Keratinocyte (primary cell): Measurements from ENCODE around the gene FFAR4. TPM values are rescaled to one million over a fixed set of nuclear protein-coding genes. Genes with fewer than 3 reads are reported as not detected.

Experiments
- DNase-seq: peaks from one replicate; pipeline ENCODE4 v3.0.0-alpha.2; 2011; ENCODE audit warnings: low read depth, missing footprints, low spot score
- FAIRE-seq: peaks from 2 replicates; lab custom pipeline; 2011; peaks lifted over from hg19 to GRCh38; lab: Jason Lieb, UNC
- H2AFZ ChIP-seq: 2 replicates; pipeline ENCODE4 v1.6.0; 2012; ENCODE audit warnings: low read length, control low read depth, inconsistent platforms; ENCODE audit not compliant: control insufficient read depth
- H3K27ac ChIP-seq: 2 replicates; pipeline ENCODE4 v1.5.1; 2011; ENCODE audit warnings: low read length; ENCODE audit not compliant: control insufficient read depth, insufficient read depth
- H3K27me3 ChIP-seq: 3 replicates; pipeline ENCODE4 v1.6.0; 2011; ENCODE audit warnings: low read length; ENCODE audit not compliant: control insufficient read depth, insufficient read depth; ENCODE audit errors: extremely low read depth
- H3K36me3 ChIP-seq, 2 experiments: 2 replicates in 1 of 2; 3 replicates in 1 of 2; pipeline ENCODE4 v1.5.1; 2011; ENCODE audit warnings: low read length in 2 of 2, mild to moderate bottlenecking in 1 of 2; ENCODE audit not compliant: control insufficient read depth in 2 of 2, insufficient read depth in 2 of 2; ENCODE audit errors: extremely low read depth in 1 of 2
- H3K4me1 ChIP-seq: 3 replicates; pipeline ENCODE4 v1.5.1; 2011; ENCODE audit warnings: low read length; ENCODE audit not compliant: control insufficient read depth, insufficient read depth; ENCODE audit errors: extremely low read depth
- H3K4me2 ChIP-seq: 3 replicates; pipeline ENCODE4 v1.6.0; 2011; ENCODE audit warnings: low read depth, low read length; ENCODE audit not compliant: control insufficient read depth, insufficient read depth; ENCODE audit errors: extremely low read depth
- H3K4me3 ChIP-seq, 3 experiments: fragments of 200-600 bp in 1 of 3; sonication (generic) in 1 of 3; 2 replicates in 2 of 3; 3 replicates in 1 of 3; pipeline ENCODE4 v1.5.1; 2011 to 2016; ENCODE audit warnings: low read length in 3 of 3, mild to moderate bottlenecking in 3 of 3, control low read depth in 2 of 3, inconsistent platforms in 1 of 3, low read depth in 1 of 3, mixed read lengths in 1 of 3, mixed run types in 1 of 3, moderate library complexity in 1 of 3; ENCODE audit not compliant: control insufficient read depth in 2 of 3, insufficient read depth in 2 of 3; ENCODE audit errors: extremely low read depth in 1 of 3
- H3K79me2 ChIP-seq: 2 replicates; pipeline ENCODE4 v1.6.0; 2012; ENCODE audit warnings: low read length; ENCODE audit not compliant: control insufficient read depth, insufficient read depth
- H3K9ac ChIP-seq: 3 replicates; pipeline ENCODE4 v1.6.0; 2011; ENCODE audit warnings: low read length; ENCODE audit not compliant: control insufficient read depth, insufficient read depth; ENCODE audit errors: extremely low read depth
- H3K9me1 ChIP-seq: 3 replicates; pipeline ENCODE4 v1.6.0; 2011; ENCODE audit warnings: low read length; ENCODE audit not compliant: control insufficient read depth, insufficient read depth; ENCODE audit errors: extremely low read depth
- H3K9me3 ChIP-seq: 2 replicates; pipeline ENCODE4 v1.5.1; 2012; ENCODE audit warnings: low read depth, low read length; ENCODE audit not compliant: control insufficient read depth
- H4K20me1 ChIP-seq: 3 replicates; pipeline ENCODE4 v1.6.0; 2011; ENCODE audit warnings: low read length; ENCODE audit not compliant: control insufficient read depth, insufficient read depth; ENCODE audit errors: extremely low read depth
- EZH2 ChIP-seq: IDR thresholded peaks from one replicate; pipeline ENCODE4 v1.6.1; 2012; ENCODE audit warnings: inconsistent platforms, mild to moderate bottlenecking, low read length, moderate library complexity
- dilution Hi-C: fragments of 300-500 bp; cut with MboI; formaldehyde crosslinking; loops from one replicate; pipeline ENCODE4 v1.7.0; 2020; ENCODE audit warnings: low sequenced_read_pairs; ENCODE audit not compliant: extremely low pct_ligation_motif_present
- polyA plus RNA-seq, 5 experiments: library from polyadenylated mRNA; depleted of rRNA in 3 of 5; stranded (reverse) in 3 of 5; stranded (forward) in 1 of 5; unstranded in 1 of 5; fragments of >200 nt; gene quantifications; 1 replicate in 1 of 5; 2 replicates in 3 of 5; 3 replicates in 1 of 5; pipeline versions ENCODE4 v1.2.1 to v1.2.3, GENCODE V29; 2011 to 2012; ENCODE audit warnings: missing spikeins in 2 of 5, low read depth in 1 of 5, low replicate concordance in 1 of 5
- TF ChIP-seq, protein P1 (sequence below), 3 experiments: IDR thresholded peaks in 1 of 3; conservative IDR thresholded peaks in 1 of 3; optimal IDR thresholded peaks in 1 of 3; 2 replicates in 2 of 3; 3 replicates in 1 of 3; pipeline versions ENCODE3 to v1.5.1; 2011; ENCODE audit warnings: low read length in 3 of 3, mild to moderate bottlenecking in 3 of 3, moderate library complexity in 2 of 3, control low read depth in 1 of 3, inconsistent platforms in 1 of 3; ENCODE audit not compliant: insufficient read depth in 2 of 3; ENCODE audit errors: extremely low read depth in 1 of 3

Gene FFAR4
- polyA plus RNA-seq, 1 donor (not counting 4 experiments of a cell fraction or from before 2014, with no cell fraction given) = not detected

DNA sequence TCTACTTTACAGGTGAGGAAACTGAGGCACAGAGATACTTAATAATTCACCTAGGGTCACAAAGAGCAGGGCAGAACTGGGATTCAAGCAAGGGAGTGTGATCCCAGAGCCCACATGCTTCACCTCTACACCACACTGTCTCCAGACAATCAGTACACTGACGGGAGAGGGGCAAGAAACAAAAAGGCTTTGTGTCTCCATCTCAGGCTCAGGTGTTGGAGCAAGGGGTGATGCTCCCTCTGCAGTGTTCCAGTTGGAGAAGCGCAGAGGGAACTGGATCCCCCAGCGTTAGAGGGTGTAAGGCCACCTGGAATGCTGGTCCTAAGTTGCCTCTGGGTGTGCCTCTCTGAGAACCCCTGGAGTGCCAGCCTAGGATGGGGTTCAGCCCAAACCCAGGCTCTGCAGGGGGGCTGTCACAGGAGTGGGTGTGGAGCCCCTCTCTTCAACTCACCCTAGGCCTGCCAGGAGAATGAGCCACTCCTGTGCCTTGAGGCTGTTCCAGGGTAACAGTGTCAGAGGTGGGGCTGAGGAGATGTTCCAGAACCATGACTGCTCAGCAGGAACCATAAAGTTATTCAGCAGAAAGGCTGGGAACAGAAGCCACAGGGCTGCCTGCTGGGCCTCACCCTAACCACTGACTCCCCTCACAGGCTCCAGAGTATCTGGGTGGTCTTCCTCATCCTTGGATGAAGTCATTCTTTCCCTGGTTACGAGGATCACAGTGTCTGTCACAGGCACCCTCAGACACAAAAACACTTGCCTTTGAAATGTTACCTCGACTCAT, 29.1 kb downstream of the FFAR4 start:
- dilution Hi-C loops = no loop called here
- no peak for FAIRE-seq
- H3K4me2 ChIP-seq = no peak overlapping the region
- H3K9me3 ChIP-seq = no peaks in the 10 kb centered on the region
- H3K4me1 ChIP-seq = no peaks in the 10 kb centered on the region
- no peak overlapping the region for H3K27ac ChIP-seq
- H4K20me1 ChIP-seq = no peaks in the 10 kb centered on the region
- H3K36me3 ChIP-seq = no peaks in the 10 kb centered on the region
- H3K27me3 ChIP-seq = peaks cover 21% of the 10 kb centered on the region
- no peak overlapping the region for H3K9ac ChIP-seq
- H3K79me2 ChIP-seq = no peaks in the 10 kb centered on the region
- H2AFZ ChIP-seq = no peak overlapping the region
- no peaks in the 10 kb centered on the region for H3K9me1 ChIP-seq
- no peak for DNase-seq
- no peak overlapping the region for H3K4me3 ChIP-seq
- no peak for TF ChIP-seq EZH2
- TF ChIP-seq, protein P1, sequence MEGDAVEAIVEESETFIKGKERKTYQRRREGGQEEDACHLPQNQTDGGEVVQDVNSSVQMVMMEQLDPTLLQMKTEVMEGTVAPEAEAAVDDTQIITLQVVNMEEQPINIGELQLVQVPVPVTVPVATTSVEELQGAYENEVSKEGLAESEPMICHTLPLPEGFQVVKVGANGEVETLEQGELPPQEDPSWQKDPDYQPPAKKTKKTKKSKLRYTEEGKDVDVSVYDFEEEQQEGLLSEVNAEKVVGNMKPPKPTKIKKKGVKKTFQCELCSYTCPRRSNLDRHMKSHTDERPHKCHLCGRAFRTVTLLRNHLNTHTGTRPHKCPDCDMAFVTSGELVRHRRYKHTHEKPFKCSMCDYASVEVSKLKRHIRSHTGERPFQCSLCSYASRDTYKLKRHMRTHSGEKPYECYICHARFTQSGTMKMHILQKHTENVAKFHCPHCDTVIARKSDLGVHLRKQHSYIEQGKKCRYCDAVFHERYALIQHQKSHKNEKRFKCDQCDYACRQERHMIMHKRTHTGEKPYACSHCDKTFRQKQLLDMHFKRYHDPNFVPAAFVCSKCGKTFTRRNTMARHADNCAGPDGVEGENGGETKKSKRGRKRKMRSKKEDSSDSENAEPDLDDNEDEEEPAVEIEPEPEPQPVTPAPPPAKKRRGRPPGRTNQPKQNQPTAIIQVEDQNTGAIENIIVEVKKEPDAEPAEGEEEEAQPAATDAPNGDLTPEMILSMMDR (optimal IDR thresholded peaks at IDR 0.05 in 1 of 3, IDR thresholded peaks at IDR 0.05 in 1 of 3, conservative IDR thresholded peaks at IDR 0.05 in 1 of 3; ENCODE audit: extremely low read depth in 1 of 3, insufficient read depth in 2 of 3, low read length in 3 of 3) = no peak

DNA sequence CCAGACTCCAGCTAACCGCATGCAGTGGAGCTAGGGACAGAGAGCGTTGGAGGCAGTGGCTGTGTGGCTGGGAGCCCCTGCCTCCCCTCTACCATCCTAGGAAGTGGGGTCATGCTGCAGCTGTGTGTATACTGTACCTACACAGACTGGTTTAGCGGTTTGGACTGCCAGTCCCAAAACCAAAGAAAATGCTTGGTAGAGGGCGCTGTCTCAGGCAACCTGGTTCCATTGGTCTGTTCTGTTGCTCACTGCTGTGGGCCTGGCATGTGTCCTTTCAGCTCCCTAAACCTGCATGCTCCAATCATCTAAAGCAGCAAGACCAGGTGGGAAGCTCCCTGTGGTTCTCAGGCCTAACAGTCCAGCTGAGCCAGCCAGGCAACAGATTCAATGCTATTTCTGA, 30.1 kb downstream of the FFAR4 start:
- dilution Hi-C loops = no loop called here
- H3K27me3 ChIP-seq = peaks cover 21% of the 10 kb centered on the region
- no peak overlapping the region for H3K4me3 ChIP-seq
- DNase-seq (no peak), FAIRE-seq (no peak)
- H2AFZ ChIP-seq = no peak overlapping the region
- no peak overlapping the region for H3K4me2 ChIP-seq
- no peaks in the 10 kb centered on the region for H3K36me3 ChIP-seq
- H3K9ac ChIP-seq = no peak overlapping the region
- no peaks in the 10 kb centered on the region for H3K4me1 ChIP-seq
- H4K20me1 ChIP-seq = no peaks in the 10 kb centered on the region
- no peak for TF ChIP-seq EZH2
- TF ChIP-seq, protein P1 (optimal IDR thresholded peaks at IDR 0.05 in 1 of 3, IDR thresholded peaks at IDR 0.05 in 1 of 3, conservative IDR thresholded peaks at IDR 0.05 in 1 of 3; ENCODE audit: extremely low read depth in 1 of 3, insufficient read depth in 2 of 3, low read length in 3 of 3) = peak in 1 of 3 experiments; percentile 35
- no peaks in the 10 kb centered on the region for H3K9me1 ChIP-seq
- H3K79me2 ChIP-seq = no peaks in the 10 kb centered on the region
- H3K9me3 ChIP-seq = no peaks in the 10 kb centered on the region
- no peak overlapping the region for H3K27ac ChIP-seq
